Left ventricle myocardium inferior (tissue), 1 donor: Measurements from ENCODE around the gene GRIN2D. TPM values are rescaled to one million over a fixed set of nuclear protein-coding genes. Genes with fewer than 3 reads are reported as not detected.
"Not testable (repeated sequence)": the region's sequence is repeated elsewhere in the genome, so short reads cannot be mapped to it uniquely, and the experiment has no call there.

Experiments used
- DNase-seq: peaks from one replicate; pipeline ENCODE4 v3.0.0-alpha.2; 2020
- H3K27ac ChIP-seq: fragments of 200-600 bp; replicated peaks from 2 replicates; pipeline ENCODE4 v1.8.0; 2021
- H3K27me3 ChIP-seq: fragments of 200-600 bp; 2 replicates; pipeline ENCODE4 v1.8.0; 2021; ENCODE audit warnings: low read depth
- H3K36me3 ChIP-seq: fragments of 200-600 bp; 2 replicates; pipeline ENCODE4 v1.8.0; 2021
- H3K4me1 ChIP-seq: fragments of 200-600 bp; 2 replicates; pipeline ENCODE4 v1.8.0; 2021
- H3K4me3 ChIP-seq: fragments of 200-600 bp; 2 replicates; pipeline ENCODE4 v1.8.0; 2021; ENCODE audit warnings: mild to moderate bottlenecking, moderate library complexity
- H3K9me3 ChIP-seq: fragments of 200-600 bp; replicated peaks from 2 replicates; pipeline ENCODE4 v1.8.0; 2021
- intact Hi-C: fragments of 100-400 bp; cut with micrococcal nuclease; formaldehyde crosslinking; loops from one replicate; pipeline ENCODE4 v1.11.0; 2022
- total RNA-seq: library from RNA; stranded (reverse); fragmentation: NEBNext Ultra II Directional; extraction: Animal tissue kit (Norgen Biotek cat#: 25700); gene quantifications from one replicate; pipeline ENCODE4 v1.2.1, GENCODE V29; 2021
- TF ChIP-seq, protein P1 (sequence below): fragments of 200-600 bp; IDR thresholded peaks from 2 replicates; pipeline ENCODE4 v1.8.0; 2021; ENCODE audit warnings: antibody characterized with exemption, mild to moderate bottlenecking, borderline replicate concordance
- donor health status: DM: no; HTN: yes; CAD: no; lungs with severe emphysema.

GRIN2D gene
- total RNA-seq, 1 donor from 2014 or later: 0.30 TPM

- Histone ChIP-seq H3K4me1 (peaks cover 35% of the 10 kb centered on the region), H3K36me3 (peaks cover 32% of the 10 kb centered on the region), H3K9me3 (no peaks in the 10 kb centered on the region), H3K4me3 (peak within 1 kb of the TSS; percentile 98), H3K27me3 (peaks cover 45% of the 10 kb centered on the region), H3K27ac (peak within 1 kb of the TSS; percentile 90)
- DNase-seq: peak; percentile 75
- intact Hi-C loops: no loop called here
- TF ChIP-seq, protein P1, sequence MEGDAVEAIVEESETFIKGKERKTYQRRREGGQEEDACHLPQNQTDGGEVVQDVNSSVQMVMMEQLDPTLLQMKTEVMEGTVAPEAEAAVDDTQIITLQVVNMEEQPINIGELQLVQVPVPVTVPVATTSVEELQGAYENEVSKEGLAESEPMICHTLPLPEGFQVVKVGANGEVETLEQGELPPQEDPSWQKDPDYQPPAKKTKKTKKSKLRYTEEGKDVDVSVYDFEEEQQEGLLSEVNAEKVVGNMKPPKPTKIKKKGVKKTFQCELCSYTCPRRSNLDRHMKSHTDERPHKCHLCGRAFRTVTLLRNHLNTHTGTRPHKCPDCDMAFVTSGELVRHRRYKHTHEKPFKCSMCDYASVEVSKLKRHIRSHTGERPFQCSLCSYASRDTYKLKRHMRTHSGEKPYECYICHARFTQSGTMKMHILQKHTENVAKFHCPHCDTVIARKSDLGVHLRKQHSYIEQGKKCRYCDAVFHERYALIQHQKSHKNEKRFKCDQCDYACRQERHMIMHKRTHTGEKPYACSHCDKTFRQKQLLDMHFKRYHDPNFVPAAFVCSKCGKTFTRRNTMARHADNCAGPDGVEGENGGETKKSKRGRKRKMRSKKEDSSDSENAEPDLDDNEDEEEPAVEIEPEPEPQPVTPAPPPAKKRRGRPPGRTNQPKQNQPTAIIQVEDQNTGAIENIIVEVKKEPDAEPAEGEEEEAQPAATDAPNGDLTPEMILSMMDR: peak; percentile 93
These were observed 2.1 kb upstream of the GRIN2D start, which contains the start of gene KDELR1 for GRCh38 chr19:48391100-48392005. Gene KDELR1 (minus strand): TSS chr19:48391551. CDS start chr19:48391358, 193 bp downstream.

DNA sequence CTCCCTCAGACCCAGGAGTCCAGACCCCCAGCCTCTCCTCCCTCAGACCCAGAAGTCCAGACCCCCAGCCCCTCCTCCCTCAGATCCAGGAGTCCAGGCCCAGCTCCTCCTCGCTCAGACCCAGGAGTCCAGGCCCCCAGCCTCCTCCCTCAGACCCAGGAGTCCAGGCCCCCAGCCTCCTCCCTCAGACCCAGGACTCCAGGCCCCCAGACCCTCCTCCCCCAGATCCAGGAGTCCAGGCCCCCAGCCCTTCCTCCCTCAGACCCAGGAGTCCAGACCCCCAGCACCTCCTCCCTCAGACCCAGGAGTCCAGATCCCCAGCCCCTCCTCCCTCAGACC is 1.5 kb upstream of the GRIN2D start:
- H3K4me3 ChIP-seq: not testable (repeated sequence)
- H3K27me3 ChIP-seq: peaks cover 51% of the 10 kb centered on the region

DNA sequence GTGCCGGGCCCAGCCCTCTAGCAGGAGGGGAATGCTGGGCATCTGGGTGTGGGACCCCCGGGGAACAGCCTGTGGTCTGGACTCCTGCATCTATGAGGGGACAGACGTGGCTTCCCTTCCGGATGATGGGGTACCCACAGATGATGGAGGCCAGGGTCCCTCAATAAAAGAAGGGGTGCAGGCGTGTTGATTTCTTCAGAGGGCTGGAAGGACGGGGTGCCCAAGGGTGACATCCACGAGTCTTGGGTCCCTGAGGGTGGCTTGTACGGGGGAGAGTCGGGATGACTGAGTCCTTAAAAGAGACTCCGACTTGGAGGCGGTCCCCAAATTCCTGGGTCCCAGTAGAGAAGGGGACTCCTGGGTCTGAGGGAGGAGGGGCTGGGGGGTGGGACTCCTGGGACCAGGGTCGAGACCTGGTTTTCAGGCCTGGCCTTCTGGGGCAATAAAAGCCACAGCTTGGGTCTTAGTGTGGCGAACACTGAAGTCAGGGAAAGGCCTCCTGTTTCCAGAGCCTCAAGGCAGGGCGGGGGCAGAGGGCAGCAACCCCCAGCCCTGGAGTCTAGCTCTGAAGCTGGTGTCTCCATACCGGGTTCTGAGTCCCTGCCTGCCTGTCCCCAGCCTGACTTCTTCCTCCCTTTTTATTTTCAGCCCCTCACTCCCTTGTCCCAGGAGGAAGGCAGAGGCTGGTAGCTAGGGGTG is 459 bp upstream of the GRIN2D start:
- Histone ChIP-seq H3K36me3 (peaks cover 16% of the 10 kb centered on the region), H3K27ac (no peak overlapping the region), H3K4me3 (no peak overlapping the region), H3K27me3 (peaks cover 62% of the 10 kb centered on the region), H3K4me1 (peaks cover 44% of the 10 kb centered on the region), H3K9me3 (no peaks in the 10 kb centered on the region)
- TF ChIP-seq, protein P1: no peak
- DNase-seq: no peak
- intact Hi-C loops: no loop called here

More for the DNA sequence above, 1.5 kb upstream of the GRIN2D start:
- intact Hi-C loops, H3K27ac ChIP-seq, DNase-seq, H3K9me3 ChIP-seq: not testable (repeated sequence)
- peaks cover 35% of the 10 kb centered on the region for H3K4me1 ChIP-seq
- peaks cover 26% of the 10 kb centered on the region for H3K36me3 ChIP-seq

DNA sequence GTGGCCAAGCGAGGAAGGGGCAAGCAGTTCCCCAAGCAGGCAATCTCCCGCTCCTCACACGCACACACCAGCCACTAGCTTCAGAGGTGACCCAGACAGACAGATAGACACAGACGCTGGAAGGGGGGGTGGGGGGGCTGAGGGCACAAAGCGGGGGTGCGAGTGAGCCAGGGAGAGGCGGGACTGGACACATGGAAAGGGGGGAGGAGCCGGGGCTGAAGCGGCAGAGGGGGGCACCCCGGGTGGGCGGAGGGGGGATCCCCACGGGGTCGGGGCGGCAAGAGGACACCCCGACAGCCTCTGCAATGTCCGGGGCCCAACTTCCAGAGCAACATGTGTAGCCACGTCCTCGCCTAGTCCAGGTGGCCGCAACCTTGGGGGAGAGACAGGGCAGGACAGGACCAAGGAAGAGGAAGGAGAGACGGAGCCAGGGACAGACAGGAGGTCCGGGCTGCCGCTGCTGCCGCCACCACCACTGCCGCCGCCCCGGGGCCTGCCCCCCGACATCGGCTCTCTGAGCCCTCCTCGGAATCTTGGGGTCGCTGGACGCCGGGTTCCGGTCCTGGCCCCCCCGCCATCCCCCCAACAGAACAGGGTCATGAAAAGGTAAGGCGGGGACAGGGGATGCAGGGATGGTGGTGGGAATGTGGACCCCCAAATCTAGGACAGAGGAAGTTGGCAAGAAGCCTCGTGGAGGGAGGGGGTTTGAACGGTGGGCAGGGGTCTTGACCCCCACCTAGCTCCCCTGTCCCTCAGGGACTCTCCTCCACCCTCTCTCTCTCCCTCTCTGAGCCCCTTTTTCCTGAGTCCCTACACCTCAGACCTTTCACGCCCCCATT is 1.1 kb downstream of the GRIN2D start:
- TF ChIP-seq, protein P1: no peak
- peaks cover 40% of the 10 kb centered on the region for H3K4me1 ChIP-seq
- H3K36me3 ChIP-seq: peaks cover under 1% of the 10 kb centered on the region
- H3K4me3 ChIP-seq: peak overlapping the region; percentile 41
- H3K9me3 ChIP-seq: no peaks in the 10 kb centered on the region
- peaks cover 64% of the 10 kb centered on the region for H3K27me3 ChIP-seq
- DNase-seq: no peak
- intact Hi-C loops: no loop called here
- H3K27ac ChIP-seq: no peak overlapping the region

- TF ChIP-seq, protein P1: no peak
- Histone ChIP-seq H3K27ac (no peak overlapping the region), H3K27me3 (peaks cover 64% of the 10 kb centered on the region), H3K4me1 (peaks cover 40% of the 10 kb centered on the region), H3K36me3 (no peaks in the 10 kb centered on the region), H3K4me3 (no peak overlapping the region), H3K9me3 (no peaks in the 10 kb centered on the region)
- no peak for DNase-seq
- intact Hi-C loops: no loop called here
These were observed 1.6 kb downstream of the GRIN2D start for GRCh38 chr19:48395170-48395455.
